Neutrophil (primary cell): ENCODE results near the gene EME1.

Experiments
- H3K27ac ChIP-seq: fragments of 200-600 bp; sonication (generic); 2 replicates; pipeline ENCODE4 v1.5.1; 2016; ENCODE audit warnings: mild to moderate bottlenecking, moderate library complexity
- H3K27me3 ChIP-seq: fragments of 200-600 bp; sonication (generic); 2 replicates; pipeline ENCODE4 v1.6.0; 2016; ENCODE audit warnings: mild to moderate bottlenecking
- H3K36me3 ChIP-seq: fragments of 200-600 bp; sonication (generic); 2 replicates; pipeline ENCODE4 v1.5.1; 2017
- H3K4me1 ChIP-seq, 2 experiments: fragments of 200-600 bp in 1 of 2; sonication (generic) in 1 of 2; 1 replicate in 1 of 2; 2 replicates in 1 of 2; pipeline versions ENCODE4 v1.5.1 to v1.6.1; 2013 to 2016; ENCODE audit warnings: low read depth in 1 of 2, low read length in 1 of 2, mild to moderate bottlenecking in 1 of 2, moderate library complexity in 1 of 2; ENCODE audit not compliant: control insufficient read depth in 1 of 2, insufficient read depth in 1 of 2
- H3K4me3 ChIP-seq, 2 experiments: fragments of 200-600 bp in 1 of 2; sonication (generic) in 1 of 2; 1 replicate in 1 of 2; 2 replicates in 1 of 2; pipeline ENCODE4 v1.5.1; 2013 to 2016; ENCODE audit warnings: low read depth in 1 of 2, low read length in 1 of 2, mild to moderate bottlenecking in 1 of 2, moderate library complexity in 1 of 2
- H3K9me3 ChIP-seq: fragments of 200-600 bp; sonication (generic); 2 replicates; pipeline ENCODE4 v1.5.1; 2016
- CTCF ChIP-seq: fragments of 200-600 bp; sonication (generic); IDR thresholded peaks from 2 replicates; pipeline ENCODE4 v1.5.1; 2016; ENCODE audit warnings: antibody characterized with exemption

The EME1 gene

GRCh38 chr17:50339381-50339780, 33.6 kb upstream of the EME1 start:
- no peak overlapping the region for H3K4me3 ChIP-seq
- no peaks in the 10 kb centered on the region for H3K4me1 ChIP-seq
- peaks cover 9% of the 10 kb centered on the region for H3K27me3 ChIP-seq
- no peak overlapping the region for H3K27ac ChIP-seq
- H3K9me3 ChIP-seq = no peaks in the 10 kb centered on the region
- TF ChIP-seq CTCF = no peak
- no peaks in the 10 kb centered on the region for H3K36me3 ChIP-seq

GRCh38 chr17:50344731-50345365, 28.2 kb upstream of the EME1 start:
- H3K27ac ChIP-seq = no peak overlapping the region
- H3K9me3 ChIP-seq = no peaks in the 10 kb centered on the region
- H3K4me1 ChIP-seq = peaks cover 13% of the 10 kb centered on the region in 2 experiments
- H3K36me3 ChIP-seq = no peaks in the 10 kb centered on the region
- H3K27me3 ChIP-seq = peaks cover 13% of the 10 kb centered on the region
- peak overlapping the region in 1 of 2 experiments; percentile 75 for H3K4me3 ChIP-seq
- TF ChIP-seq CTCF = no peak

- Histone ChIP-seq H3K4me1 (peaks cover 13% of the 10 kb centered on the region in 2 experiments), H3K27ac (peak within 1 kb of the TSS; percentile 53), H3K36me3 (no peaks in the 10 kb centered on the region), H3K4me3 (peak within 1 kb of the TSS; percentile 66 to 75), H3K9me3 (no peaks in the 10 kb centered on the region), H3K27me3 (peaks cover 13% of the 10 kb centered on the region)
- peak; percentile 17 for TF ChIP-seq CTCF
Measured at GRCh38 chr17:50345432-50346312, 27.4 kb upstream of the EME1 start, which contains the start of gene XYLT2. TSS of gene XYLT2 (plus strand) at chr17:50346126. CDS start at chr17:50346141, 15 bp downstream.

- Histone ChIP-seq H3K36me3 (no peaks in the 10 kb centered on the region), H3K9me3 (no peaks in the 10 kb centered on the region), H3K4me1 (peaks cover 13% of the 10 kb centered on the region in 2 experiments), H3K27ac (peak overlapping the region; percentile 53), H3K4me3 (peak overlapping the region; percentile 66 to 75), H3K27me3 (peaks cover 13% of the 10 kb centered on the region)
- TF ChIP-seq CTCF = no peak
Measured at GRCh38 chr17:50346313-50347116, 26.5 kb upstream of the EME1 start.

GRCh38 chr17:50347117-50347893, 25.7 kb upstream of the EME1 start:
- Histone ChIP-seq H3K27ac (no peak overlapping the region), H3K4me1 (peaks cover 13% of the 10 kb centered on the region in 2 experiments), H3K27me3 (peaks cover 13% of the 10 kb centered on the region), H3K4me3 (peak overlapping the region; percentile 66 to 75), H3K9me3 (no peaks in the 10 kb centered on the region), H3K36me3 (peaks cover 1% of the 10 kb centered on the region)
- TF ChIP-seq CTCF = no peak
